AG09319 (cell line): ENCODE data around the gene PRDM8.
"Not testable (repeated sequence)": the region's sequence is repeated elsewhere in the genome, so short reads cannot be mapped to it uniquely, and the experiment has no call there.

ENCODE experiments used
- DNase-seq: peaks from one replicate; pipeline ENCODE4 v3.0.0-alpha.2; 2010; ENCODE audit warnings: low read depth; ENCODE audit errors: extremely low read depth
- TF ChIP-seq, protein P1 (sequence below): IDR thresholded peaks from 2 replicates; pipeline ENCODE4 v1.5.1; 2011; ENCODE audit warnings: low read depth, mild to moderate bottlenecking, inconsistent platforms, low read length, moderate library complexity

Gene PRDM8

DNA sequence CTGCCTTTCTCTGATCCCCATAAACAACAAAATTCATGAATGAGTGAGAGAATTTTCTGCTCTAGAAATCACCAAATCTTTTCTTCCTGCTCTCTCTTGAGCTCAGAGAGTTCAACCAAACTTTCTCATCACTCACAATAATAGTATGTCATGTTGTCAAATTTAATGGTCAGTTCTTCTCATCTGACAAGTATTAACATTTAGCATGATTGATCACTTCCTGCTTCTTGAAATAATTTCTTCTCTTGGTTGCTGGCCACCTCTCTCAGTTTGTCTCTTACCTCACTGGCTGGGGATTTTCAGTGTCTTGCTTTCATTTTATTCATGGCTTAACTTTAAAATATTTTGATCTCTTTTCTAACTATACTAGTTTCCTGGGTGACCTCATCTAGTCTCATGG lies 43.7 kb downstream of the PRDM8 start:
- DNase-seq: no peak
- TF ChIP-seq, protein P1, sequence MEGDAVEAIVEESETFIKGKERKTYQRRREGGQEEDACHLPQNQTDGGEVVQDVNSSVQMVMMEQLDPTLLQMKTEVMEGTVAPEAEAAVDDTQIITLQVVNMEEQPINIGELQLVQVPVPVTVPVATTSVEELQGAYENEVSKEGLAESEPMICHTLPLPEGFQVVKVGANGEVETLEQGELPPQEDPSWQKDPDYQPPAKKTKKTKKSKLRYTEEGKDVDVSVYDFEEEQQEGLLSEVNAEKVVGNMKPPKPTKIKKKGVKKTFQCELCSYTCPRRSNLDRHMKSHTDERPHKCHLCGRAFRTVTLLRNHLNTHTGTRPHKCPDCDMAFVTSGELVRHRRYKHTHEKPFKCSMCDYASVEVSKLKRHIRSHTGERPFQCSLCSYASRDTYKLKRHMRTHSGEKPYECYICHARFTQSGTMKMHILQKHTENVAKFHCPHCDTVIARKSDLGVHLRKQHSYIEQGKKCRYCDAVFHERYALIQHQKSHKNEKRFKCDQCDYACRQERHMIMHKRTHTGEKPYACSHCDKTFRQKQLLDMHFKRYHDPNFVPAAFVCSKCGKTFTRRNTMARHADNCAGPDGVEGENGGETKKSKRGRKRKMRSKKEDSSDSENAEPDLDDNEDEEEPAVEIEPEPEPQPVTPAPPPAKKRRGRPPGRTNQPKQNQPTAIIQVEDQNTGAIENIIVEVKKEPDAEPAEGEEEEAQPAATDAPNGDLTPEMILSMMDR: no peak

DNA sequence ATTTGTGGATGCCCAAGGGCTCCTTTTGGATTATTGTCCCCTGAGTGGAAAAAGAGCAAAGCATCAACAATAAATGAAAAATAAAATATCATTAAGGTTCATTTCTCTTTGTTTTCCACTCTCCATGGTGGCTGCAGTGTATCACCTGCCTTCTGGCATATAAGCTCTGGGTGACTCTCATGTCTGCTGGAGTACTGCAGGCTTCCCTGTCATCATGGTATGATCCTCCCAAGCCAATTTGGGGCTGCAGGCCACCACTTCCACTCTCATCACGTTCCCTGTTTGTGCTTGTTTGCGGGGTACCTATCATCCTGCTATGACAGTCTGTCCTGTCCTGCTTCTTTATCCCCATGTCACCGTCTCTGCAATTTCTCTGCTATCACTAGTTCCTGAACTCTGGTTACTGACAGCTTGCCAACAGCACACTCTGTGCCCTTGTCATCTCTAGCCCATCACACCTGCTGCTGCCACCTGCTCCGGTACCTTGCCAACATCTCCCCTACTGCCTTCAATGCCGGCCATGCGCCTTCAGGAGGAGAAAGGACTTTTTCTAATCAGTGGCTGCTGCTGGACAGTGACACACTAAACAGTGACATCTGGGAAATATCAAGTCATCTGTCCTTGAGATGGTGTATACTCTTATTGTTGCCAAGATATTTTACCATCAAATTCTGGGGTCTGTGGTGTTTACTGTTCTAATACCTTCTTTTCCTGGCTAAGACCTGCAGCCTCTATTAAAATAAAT lies 46.1 kb downstream of the PRDM8 start:
- no peak for DNase-seq
- TF ChIP-seq, protein P1: no peak

DNA sequence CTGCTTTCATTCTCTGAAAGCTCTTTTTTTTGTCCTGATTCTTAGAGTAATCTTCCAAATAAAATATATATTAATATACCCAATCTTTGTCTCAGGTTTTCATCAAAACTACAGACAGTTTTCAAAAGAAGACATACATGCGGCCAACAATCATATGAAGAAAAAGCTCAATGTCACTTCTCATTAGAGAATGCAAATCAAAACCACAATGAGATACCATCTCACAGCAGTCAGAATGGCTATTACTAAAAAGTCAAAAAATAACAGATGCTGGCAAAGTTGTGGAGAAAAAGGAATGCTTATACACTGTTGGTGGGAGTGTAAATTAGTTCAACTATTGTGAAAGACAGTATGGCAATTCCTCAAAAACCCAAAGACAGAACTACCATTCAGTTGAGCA lies 50.2 kb downstream of the PRDM8 start:
- DNase-seq: not testable (repeated sequence)

DNA sequence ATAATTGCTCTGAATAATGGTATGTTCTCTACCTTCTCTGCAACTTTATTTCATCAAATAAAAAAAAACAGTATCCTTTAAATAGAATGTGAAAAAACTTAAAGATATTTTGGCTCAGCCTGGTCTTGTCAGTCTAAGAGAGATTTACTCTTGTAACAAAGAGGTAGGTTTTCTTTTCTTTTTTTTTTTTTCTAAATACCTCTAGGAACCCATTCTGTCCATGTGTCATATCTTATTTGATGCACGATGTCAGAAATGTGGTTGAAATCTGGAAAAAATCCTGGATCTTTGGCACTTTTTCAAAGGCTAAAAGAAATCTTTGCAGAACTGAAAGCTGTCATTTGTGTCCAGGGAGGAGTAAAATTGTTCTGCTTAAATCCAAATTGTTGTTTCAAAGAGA lies 51.8 kb downstream of the PRDM8 start:
- TF ChIP-seq, protein P1: no peak
- no peak for DNase-seq

DNA sequence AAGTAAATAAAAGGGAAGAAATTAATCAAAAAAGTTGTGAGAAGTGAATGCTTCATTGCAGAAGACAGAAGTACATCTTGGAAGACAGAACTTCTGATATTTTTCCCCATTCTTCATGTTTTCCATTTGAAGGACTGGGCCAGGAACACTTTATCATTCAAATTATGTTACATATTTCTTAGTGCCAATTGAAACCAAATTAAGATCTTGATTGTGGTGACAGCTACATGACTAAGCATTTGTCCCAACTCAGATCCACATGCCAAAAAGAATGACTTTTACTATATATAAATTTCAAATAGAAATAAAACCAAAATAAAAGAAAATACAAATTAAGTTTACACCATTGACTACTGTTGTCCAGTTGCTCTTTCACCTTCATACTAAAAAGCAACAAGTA lies 55.1 kb downstream of the PRDM8 start:
- TF ChIP-seq, protein P1: no peak
- no peak for DNase-seq

DNA sequence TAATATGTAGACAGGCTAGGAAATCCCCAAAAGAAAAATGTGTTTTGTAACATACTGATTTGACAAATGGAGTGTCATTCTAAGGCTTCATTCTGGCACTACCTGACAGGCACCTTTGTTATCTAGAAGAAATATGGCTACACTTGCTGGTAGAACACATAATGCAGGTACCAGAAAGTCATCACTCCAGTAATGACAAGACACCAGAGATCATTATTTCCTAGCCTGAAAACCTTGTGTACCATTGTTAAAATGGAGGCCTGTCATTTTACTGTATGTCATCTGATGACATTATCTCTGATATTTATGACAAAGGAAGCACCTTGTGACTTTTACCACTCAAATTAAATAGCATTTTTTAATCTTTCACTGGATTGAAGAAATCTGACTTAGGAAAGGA lies 55.6 kb downstream of the PRDM8 start:
- DNase-seq: no peak
- TF ChIP-seq, protein P1: no peak

DNA sequence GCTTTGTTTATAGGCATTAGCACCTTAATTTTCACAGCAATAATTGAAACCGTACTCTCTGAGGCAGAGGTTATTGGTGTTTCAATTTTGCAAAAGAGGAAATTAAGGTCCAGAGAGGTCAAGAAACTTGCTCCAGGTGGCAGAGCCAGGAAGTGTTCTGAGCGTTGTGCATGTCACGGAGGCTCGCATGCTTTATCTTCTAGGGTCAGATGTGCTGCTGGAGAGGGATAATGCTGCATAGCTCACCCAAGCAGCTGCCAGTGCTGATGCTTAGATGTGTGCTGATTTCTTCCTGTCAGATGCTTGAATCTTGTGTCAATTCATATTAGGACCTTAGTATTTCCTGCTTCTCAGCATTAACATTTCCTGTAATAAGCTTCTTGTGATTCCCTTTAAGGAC lies 56.2 kb downstream of the PRDM8 start:
- DNase-seq: no peak

More for the DNA sequence above, 56.2 kb downstream of the PRDM8 start:
- TF ChIP-seq, protein P1: no peak
